ENCODE data around the gene APELA. TPM values are rescaled to one million over a fixed set of nuclear protein-coding genes. Genes with fewer than 3 reads are reported as not detected.

Gene APELA
- total and polyA plus RNA-seq, 8 donors = 0.12 TPM; not detected in 7

DNA sequence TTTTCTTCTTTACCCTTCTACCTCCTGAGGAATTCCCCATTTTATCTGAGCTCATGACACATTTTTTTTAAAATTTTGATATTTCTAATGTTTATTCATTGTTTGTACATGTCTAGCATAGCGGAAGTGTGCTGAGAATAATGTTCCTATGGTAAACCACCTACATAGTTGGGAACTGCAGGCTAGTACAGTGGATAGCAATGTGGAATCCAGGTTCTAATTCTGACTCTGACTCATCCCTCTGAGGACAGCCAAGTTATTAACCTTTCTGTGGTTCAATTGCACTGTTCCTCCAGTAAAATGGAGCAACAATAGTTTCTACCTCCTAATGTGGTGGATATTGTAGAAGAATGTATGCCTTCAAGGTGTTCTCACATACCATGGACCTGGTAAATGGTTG lies 20.6 kb upstream of the APELA start:
- no peak for ATAC-seq
- intact Hi-C loops (cut with DNase I) = no loop called here
- no peak overlapping the region for H3K27ac ChIP-seq
- no peaks in the 10 kb centered on the region for H3K9me3 ChIP-seq
- no peaks in the 10 kb centered on the region for H3K27me3 ChIP-seq
- no peaks in the 10 kb centered on the region for H3K36me3 ChIP-seq
- no peaks in the 10 kb centered on the region for H3K4me1 ChIP-seq
- DNase-seq = no peak
- 72 to 74% methylated on average over 1 of the region's 1 CpG for WGBS, 2 donors
- TF ChIP-seq, protein P1, sequence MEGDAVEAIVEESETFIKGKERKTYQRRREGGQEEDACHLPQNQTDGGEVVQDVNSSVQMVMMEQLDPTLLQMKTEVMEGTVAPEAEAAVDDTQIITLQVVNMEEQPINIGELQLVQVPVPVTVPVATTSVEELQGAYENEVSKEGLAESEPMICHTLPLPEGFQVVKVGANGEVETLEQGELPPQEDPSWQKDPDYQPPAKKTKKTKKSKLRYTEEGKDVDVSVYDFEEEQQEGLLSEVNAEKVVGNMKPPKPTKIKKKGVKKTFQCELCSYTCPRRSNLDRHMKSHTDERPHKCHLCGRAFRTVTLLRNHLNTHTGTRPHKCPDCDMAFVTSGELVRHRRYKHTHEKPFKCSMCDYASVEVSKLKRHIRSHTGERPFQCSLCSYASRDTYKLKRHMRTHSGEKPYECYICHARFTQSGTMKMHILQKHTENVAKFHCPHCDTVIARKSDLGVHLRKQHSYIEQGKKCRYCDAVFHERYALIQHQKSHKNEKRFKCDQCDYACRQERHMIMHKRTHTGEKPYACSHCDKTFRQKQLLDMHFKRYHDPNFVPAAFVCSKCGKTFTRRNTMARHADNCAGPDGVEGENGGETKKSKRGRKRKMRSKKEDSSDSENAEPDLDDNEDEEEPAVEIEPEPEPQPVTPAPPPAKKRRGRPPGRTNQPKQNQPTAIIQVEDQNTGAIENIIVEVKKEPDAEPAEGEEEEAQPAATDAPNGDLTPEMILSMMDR (IDR thresholded peaks at IDR 0.05) = no peak
- H3K4me3 ChIP-seq = no peak overlapping the region
- FAIRE-seq = no peak

- no peak for DNase-seq
- WGBS, 2 donors = 23 to 33% methylated on average over 3 of the region's 3 CpGs
- intact Hi-C loops (cut with DNase I) = no loop called here
- H3K4me3 ChIP-seq = no peak overlapping the region
- no peaks in the 10 kb centered on the region for H3K36me3 ChIP-seq
- no peaks in the 10 kb centered on the region for H3K9me3 ChIP-seq
- no peak for FAIRE-seq
- TF ChIP-seq, protein P1 (IDR thresholded peaks at IDR 0.05) = no peak
- ATAC-seq = no peak
- H3K4me1 ChIP-seq = no peaks in the 10 kb centered on the region
- no peak overlapping the region for H3K27ac ChIP-seq
- H3K27me3 ChIP-seq = no peaks in the 10 kb centered on the region
These were observed 10.0 kb upstream of the APELA start for GRCh38 chr4:164866817-164867490.

DNA sequence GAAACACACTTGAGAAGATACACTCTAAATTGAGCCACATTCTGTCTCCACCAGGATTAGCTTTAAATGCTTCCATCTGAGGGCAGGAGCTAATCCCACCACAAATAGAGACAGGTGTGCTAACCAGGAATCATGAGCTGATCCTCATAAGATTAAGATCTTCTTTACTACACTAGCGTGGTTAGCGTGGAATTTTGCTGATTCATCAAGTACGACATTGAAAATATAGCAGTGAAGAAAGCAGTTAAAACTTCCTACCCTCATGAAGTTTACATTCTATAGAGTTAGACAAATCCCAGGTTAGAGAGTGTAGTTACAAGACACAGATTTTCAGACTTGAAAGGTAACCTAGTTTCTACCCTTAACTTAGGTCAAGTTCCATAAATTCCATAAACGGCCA lies 5.3 kb upstream of the APELA start:
- no peak overlapping the region for H3K4me3 ChIP-seq
- TF ChIP-seq, protein P1 (IDR thresholded peaks at IDR 0.05) = no peak
- H3K27ac ChIP-seq = no peak overlapping the region
- H3K4me1 ChIP-seq = no peaks in the 10 kb centered on the region
- WGBS, 2 donors = 87 to 91% methylated on average over 4 of the region's 4 CpGs
- H3K27me3 ChIP-seq = no peaks in the 10 kb centered on the region
- intact Hi-C loops (cut with DNase I) = no loop called here
- ATAC-seq (no peak), DNase-seq (no peak), FAIRE-seq (no peak)
- no peaks in the 10 kb centered on the region for H3K36me3 ChIP-seq
- H3K9me3 ChIP-seq = no peaks in the 10 kb centered on the region

GRCh38 chr4:164872481-164872880 lies 4.5 kb upstream of the APELA start:
- Histone ChIP-seq H3K4me1 (no peaks in the 10 kb centered on the region), H3K27ac (no peak overlapping the region), H3K27me3 (no peaks in the 10 kb centered on the region), H3K36me3 (no peaks in the 10 kb centered on the region), H3K4me3 (no peak overlapping the region), H3K9me3 (no peaks in the 10 kb centered on the region)
- ATAC-seq = no peak
- 7 to 25% methylated on average over 3 of the region's 3 CpGs for WGBS, 2 donors
- intact Hi-C loops (cut with DNase I) = no loop called here
- no peak for FAIRE-seq
- no peak for DNase-seq
- TF ChIP-seq, protein P1 (IDR thresholded peaks at IDR 0.05) = no peak

DNA sequence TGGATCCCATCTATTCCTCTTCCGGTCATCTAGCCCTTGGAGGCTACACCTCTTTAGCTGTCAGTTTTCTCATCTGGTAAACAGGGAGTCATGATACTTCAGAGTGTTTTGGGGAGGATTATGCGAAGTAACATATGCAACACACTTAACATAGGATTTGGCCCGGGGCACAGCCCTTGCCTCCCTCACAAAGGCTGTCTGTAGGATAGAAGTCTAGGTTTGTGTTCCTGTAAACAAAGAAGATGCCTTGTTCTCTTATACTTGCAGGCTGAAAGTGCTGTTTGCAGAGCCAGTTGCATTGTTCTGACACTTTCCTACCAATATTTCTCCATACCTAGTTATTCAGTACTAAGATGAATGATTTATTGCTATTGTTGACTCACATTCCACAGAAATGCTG lies 2.2 kb upstream of the APELA start:
- Histone ChIP-seq H3K4me3 (no peak overlapping the region), H3K36me3 (no peaks in the 10 kb centered on the region), H3K4me1 (no peaks in the 10 kb centered on the region), H3K9me3 (no peaks in the 10 kb centered on the region), H3K27ac (no peak overlapping the region), H3K27me3 (no peaks in the 10 kb centered on the region)
- no peak for FAIRE-seq
- ATAC-seq = no peak
- TF ChIP-seq, protein P1 (IDR thresholded peaks at IDR 0.05) = no peak
- intact Hi-C loops (cut with DNase I) = no loop called here
- 66 to 68% methylated on average over 3 of the region's 3 CpGs for WGBS, 2 donors
- DNase-seq = no peak
